ENCODE results near the gene RBM10. TPM values are rescaled to one million over a fixed set of nuclear protein-coding genes. Genes with fewer than 3 reads are reported as not detected.

Gene RBM10
- total RNA-seq, 5 donors from 2014 or later (not counting 1 experiment from before 2014, with no cell fraction given), result 37.3 to 60.3 (median 55.8) TPM

GRCh38 chrX:47212381-47213293 is 67.6 kb downstream of the RBM10 start:
- H3K9me3 ChIP-seq, result no peaks in the 10 kb centered on the region
- no peak overlapping the region for H3K27ac ChIP-seq (ENCODE audit: low read length)
- H3K27ac Mint-ChIP-seq, result no peak overlapping the region
- peaks cover 0 to 9% of the 10 kb centered on the region in 2 experiments for H3K4me1 ChIP-seq (ENCODE audit: control insufficient read depth in 1 of 2, extremely low read depth in 1 of 2, insufficient read depth in 2 of 2, low read length in 2 of 2)
- no CpG with 5 or more reads among the region's 12 CpGs for WGBS (ENCODE audit: insufficient coverage)
- H3K36me3 Mint-ChIP-seq, result peaks cover 35% of the 10 kb centered on the region
- ATAC-seq (replicated peaks in 1 of 4) (no peak), DNase-seq (no peak)
- H3K36me3 ChIP-seq (ENCODE audit: control insufficient read depth in 2 of 2, extremely low read depth in 1 of 2, insufficient read depth in 1 of 2, low read length in 1 of 2), result peaks cover 33 to 72% of the 10 kb centered on the region in 2 donors
- H3K4me3 Mint-ChIP-seq, result no peak overlapping the region
- no peak overlapping the region for H3K4me3 ChIP-seq (ENCODE audit: control insufficient read depth in 1 of 2, extremely low read depth in 1 of 2, low read length in 1 of 2)
- CTCF ChIA-PET, result no interaction called here
- peaks cover 11 to 18% (median 15%) of the 10 kb centered on the region in 3 donors for H3K4me1 Mint-ChIP-seq
- POLR2A ChIA-PET, result no interaction called here
- H3K9me3 Mint-ChIP-seq, result no peaks in the 10 kb centered on the region
- H3K27me3 Mint-ChIP-seq, result no peaks in the 10 kb centered on the region
- H3K27me3 ChIP-seq (replicated peaks in 1 of 2; ENCODE audit: control insufficient read depth in 2 of 2, extremely low read depth in 1 of 2, insufficient read depth in 2 of 2, low read length in 1 of 2), result no peaks in the 10 kb centered on the region

- Mint-ChIP-seq H3K4me3 (no peak overlapping the region), H3K36me3 (peaks cover 35% of the 10 kb centered on the region), H3K9me3 (no peaks in the 10 kb centered on the region), H3K27ac (no peak overlapping the region), H3K4me1 (peaks cover 17 to 22% (median 21%) of the 10 kb centered on the region in 3 donors), H3K27me3 (no peaks in the 10 kb centered on the region)
- no peak for DNase-seq
- WGBS (ENCODE audit: insufficient coverage), result 96% methylated on average over 12 of the region's 20 CpGs
- Histone ChIP-seq H3K4me1 (ENCODE audit: control insufficient read depth in 1 of 2, extremely low read depth in 1 of 2, insufficient read depth in 2 of 2, low read length in 2 of 2) (peaks cover 0 to 13% of the 10 kb centered on the region in 2 experiments), H3K27ac (ENCODE audit: low read length) (no peak overlapping the region), H3K9me3 (no peaks in the 10 kb centered on the region), H3K36me3 (ENCODE audit: control insufficient read depth in 2 of 2, extremely low read depth in 1 of 2, insufficient read depth in 1 of 2, low read length in 1 of 2) (peaks cover 28 to 61% of the 10 kb centered on the region in 2 donors), H3K27me3 (replicated peaks in 1 of 2; ENCODE audit: control insufficient read depth in 2 of 2, extremely low read depth in 1 of 2, insufficient read depth in 2 of 2, low read length in 1 of 2) (no peaks in the 10 kb centered on the region), H3K4me3 (ENCODE audit: control insufficient read depth in 1 of 2, extremely low read depth in 1 of 2, low read length in 1 of 2) (no peak overlapping the region)
- ATAC-seq (replicated peaks in 1 of 4), result no peak
- POLR2A ChIA-PET, result interaction anchor here in 1 of 2 donors (0.5 kb wide), 1 partner anchor 186 kb away, joined by 9 read pairs; no protein-coding TSS in a partner anchor
- CTCF ChIA-PET, result no interaction called here
Observed at GRCh38 chrX:47214435-47215077, 69.5 kb downstream of the RBM10 start.

- peaks cover 25 to 31% (median 29%) of the 10 kb centered on the region in 3 donors for H3K4me1 Mint-ChIP-seq
- H3K4me3 ChIP-seq (ENCODE audit: control insufficient read depth in 1 of 2, extremely low read depth in 1 of 2, low read length in 1 of 2), result no peak overlapping the region
- peak overlapping the region in 1 of 2 donors; percentile 13 for H3K27ac Mint-ChIP-seq
- no peaks in the 10 kb centered on the region for H3K9me3 Mint-ChIP-seq
- H3K36me3 Mint-ChIP-seq, result peaks cover 35% of the 10 kb centered on the region
- H3K27me3 ChIP-seq (replicated peaks in 1 of 2; ENCODE audit: control insufficient read depth in 2 of 2, extremely low read depth in 1 of 2, insufficient read depth in 2 of 2, low read length in 1 of 2), result no peaks in the 10 kb centered on the region
- CTCF ChIA-PET, result no interaction called here
- no peak for DNase-seq
- ATAC-seq (replicated peaks in 1 of 4), result no peak
- no peak overlapping the region for H3K27ac ChIP-seq (ENCODE audit: low read length)
- no peaks in the 10 kb centered on the region for H3K27me3 Mint-ChIP-seq
- no peaks in the 10 kb centered on the region for H3K9me3 ChIP-seq
- 100% methylated on average over 3 of the region's 12 CpGs for WGBS (ENCODE audit: insufficient coverage)
- POLR2A ChIA-PET, result interaction anchor here in 1 of 2 donors (0.5 kb wide), 1 partner anchor 185 kb away, joined by 9 read pairs; no protein-coding TSS in a partner anchor
- peaks cover 3 to 21% of the 10 kb centered on the region in 2 experiments for H3K4me1 ChIP-seq (ENCODE audit: control insufficient read depth in 1 of 2, extremely low read depth in 1 of 2, insufficient read depth in 2 of 2, low read length in 2 of 2)
- H3K4me3 Mint-ChIP-seq, result no peak overlapping the region
- peaks cover 24 to 53% of the 10 kb centered on the region in 2 donors for H3K36me3 ChIP-seq (ENCODE audit: control insufficient read depth in 2 of 2, extremely low read depth in 1 of 2, insufficient read depth in 1 of 2, low read length in 1 of 2)
Observed at GRCh38 chrX:47215291-47215900, 70.4 kb downstream of the RBM10 start.

- Mint-ChIP-seq H3K27ac (peak overlapping the region in 1 of 2 donors; percentile 99), H3K27me3 (no peaks in the 10 kb centered on the region), H3K36me3 (peaks cover 32% of the 10 kb centered on the region), H3K4me1 (peaks cover 33 to 40% (median 38%) of the 10 kb centered on the region in 3 donors), H3K4me3 (peak overlapping the region in 2 of 3 donors; percentile 93 to 95), H3K9me3 (no peaks in the 10 kb centered on the region)
- Histone ChIP-seq H3K4me1 (ENCODE audit: control insufficient read depth in 1 of 2, extremely low read depth in 1 of 2, insufficient read depth in 2 of 2, low read length in 2 of 2) (peaks cover 3 to 30% of the 10 kb centered on the region in 2 experiments), H3K9me3 (no peaks in the 10 kb centered on the region), H3K27ac (ENCODE audit: low read length) (peak overlapping the region; percentile 87), H3K36me3 (ENCODE audit: control insufficient read depth in 2 of 2, extremely low read depth in 1 of 2, insufficient read depth in 1 of 2, low read length in 1 of 2) (peaks cover 20 to 42% of the 10 kb centered on the region in 2 donors), H3K27me3 (replicated peaks in 1 of 2; ENCODE audit: control insufficient read depth in 2 of 2, extremely low read depth in 1 of 2, insufficient read depth in 2 of 2, low read length in 1 of 2) (no peaks in the 10 kb centered on the region), H3K4me3 (ENCODE audit: control insufficient read depth in 1 of 2, extremely low read depth in 1 of 2, low read length in 1 of 2) (no peak overlapping the region)
- DNase-seq (no peak), ATAC-seq (replicated peaks in 1 of 4) (no peak)
- POLR2A ChIA-PET, result no interaction called here
- WGBS (ENCODE audit: insufficient coverage), result 95% methylated on average over 4 of the region's 8 CpGs
- CTCF ChIA-PET, result no interaction called here
Observed at GRCh38 chrX:47216393-47216925, 71.4 kb downstream of the RBM10 start.

- peaks cover 20 to 34% of the 10 kb centered on the region in 2 donors for H3K36me3 ChIP-seq (ENCODE audit: control insufficient read depth in 2 of 2, extremely low read depth in 1 of 2, insufficient read depth in 1 of 2, low read length in 1 of 2)
- no peaks in the 10 kb centered on the region for H3K9me3 ChIP-seq
- CTCF ChIA-PET, result interaction anchor here in 1 of 2 donors (1.0 kb wide), 3 partner anchors 16 to 306 kb away, joined by 3 to 7 read pairs (median 6); partner anchors contain the start of genes NDUFB11 and RBM10
- peaks cover 3 to 35% of the 10 kb centered on the region in 2 experiments for H3K4me1 ChIP-seq (ENCODE audit: control insufficient read depth in 1 of 2, extremely low read depth in 1 of 2, insufficient read depth in 2 of 2, low read length in 2 of 2)
- Mint-ChIP-seq H3K4me1 (peaks cover 41 to 48% (median 42%) of the 10 kb centered on the region in 3 donors), H3K9me3 (no peaks in the 10 kb centered on the region), H3K27ac (peak overlapping the region; percentile 98 to 99), H3K4me3 (peak overlapping the region; percentile 87 to 95 (median 93)), H3K27me3 (no peaks in the 10 kb centered on the region), H3K36me3 (peaks cover 24% of the 10 kb centered on the region)
- ATAC-seq (replicated peaks in 1 of 4), result peak in 1 of 4 experiments; percentile 0
- peak overlapping the region; percentile 25 to 41 for H3K4me3 ChIP-seq (ENCODE audit: control insufficient read depth in 1 of 2, extremely low read depth in 1 of 2, low read length in 1 of 2)
- peak overlapping the region; percentile 87 for H3K27ac ChIP-seq (ENCODE audit: low read length)
- 0% methylated on average over 6 of the region's 22 CpGs for WGBS (ENCODE audit: insufficient coverage)
- POLR2A ChIA-PET, result interaction anchor here (0.7 to 1.5 kb wide), 9 partner anchors 11 to 151 kb away, joined by 3 to 19 read pairs (median 4); partner anchors contain the start of genes NDUFB11 (in 1 of the 2), RBM10 (in 1 of the 2) and USP11 (in 1 of the 2)
- peak in 4 of 35 experiments; percentile 7 to 93 (median 33) for DNase-seq
- no peaks in the 10 kb centered on the region for H3K27me3 ChIP-seq (replicated peaks in 1 of 2; ENCODE audit: control insufficient read depth in 2 of 2, extremely low read depth in 1 of 2, insufficient read depth in 2 of 2, low read length in 1 of 2)
Observed at GRCh38 chrX:47217121-47217851, 72.3 kb downstream of the RBM10 start.

All from T-cell (primary cell).